Activated CD4-positive, CD25-positive, alpha-beta regulatory T cell treated with anti-CD3 and anti-CD28 coated beads, Interleukin-2, amount 50 U/mL, for 72 hours (primary cell): ENCODE results near the gene CEMIP2.

ENCODE experiments used
- DNase-seq: peaks from one replicate; pipeline ENCODE4 v3.0.0; 2021

Gene CEMIP2

DNA sequence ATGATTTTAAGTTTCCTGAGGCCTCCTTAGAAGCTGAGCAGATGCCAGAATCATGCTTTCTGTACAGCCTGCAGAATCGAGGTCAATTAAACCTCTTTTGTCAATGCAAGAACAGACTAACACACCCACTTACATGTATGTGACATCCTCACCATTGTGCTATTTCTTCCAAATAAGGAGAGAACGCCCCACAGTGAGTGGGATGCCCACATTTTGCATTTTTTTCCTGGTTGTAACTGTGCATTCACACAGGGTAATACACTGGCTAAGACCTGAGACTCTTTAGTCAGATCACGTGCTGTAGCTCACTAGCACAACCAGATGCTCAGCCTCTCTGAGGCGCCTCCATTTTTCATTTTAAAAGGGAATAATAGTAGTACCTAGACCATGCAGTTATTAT, 4.4 kb upstream of the CEMIP2 start:
- DNase-seq = no peak

GRCh38 chr9:71770170-71770569, 1.9 kb upstream of the CEMIP2 start:
- DNase-seq = no peak

GRCh38 chr9:71769175-71770161, 1.2 kb upstream of the CEMIP2 start:
- peak; percentile 63 for DNase-seq

DNA sequence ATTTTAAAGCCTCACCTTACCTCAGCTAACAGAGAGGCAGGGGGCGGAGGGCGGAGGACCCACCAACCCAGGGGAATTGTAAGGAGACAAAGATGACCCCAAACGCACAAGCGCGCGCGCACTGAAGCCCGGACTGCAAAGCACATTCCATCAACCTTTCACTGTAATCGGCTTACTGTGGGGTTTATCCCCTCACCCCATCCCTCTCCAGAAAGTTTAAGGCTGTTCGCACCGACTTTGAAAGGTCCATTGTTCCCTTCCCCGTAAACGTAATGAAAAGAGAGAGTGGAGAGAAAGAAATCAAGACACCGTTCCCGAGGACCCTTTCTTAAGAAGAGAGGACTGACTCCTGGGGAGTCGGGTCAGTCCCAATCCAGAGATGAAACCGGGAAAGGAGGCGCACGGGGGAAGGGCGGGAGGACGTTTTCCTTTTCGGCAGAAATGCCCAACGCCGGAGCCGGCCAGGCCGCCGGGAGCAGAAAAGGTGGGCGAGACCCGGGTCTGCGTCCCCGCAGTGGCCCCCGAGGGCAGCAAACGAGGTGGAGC, 464 bp downstream of the CEMIP2 start:
- no peak for DNase-seq

DNA sequence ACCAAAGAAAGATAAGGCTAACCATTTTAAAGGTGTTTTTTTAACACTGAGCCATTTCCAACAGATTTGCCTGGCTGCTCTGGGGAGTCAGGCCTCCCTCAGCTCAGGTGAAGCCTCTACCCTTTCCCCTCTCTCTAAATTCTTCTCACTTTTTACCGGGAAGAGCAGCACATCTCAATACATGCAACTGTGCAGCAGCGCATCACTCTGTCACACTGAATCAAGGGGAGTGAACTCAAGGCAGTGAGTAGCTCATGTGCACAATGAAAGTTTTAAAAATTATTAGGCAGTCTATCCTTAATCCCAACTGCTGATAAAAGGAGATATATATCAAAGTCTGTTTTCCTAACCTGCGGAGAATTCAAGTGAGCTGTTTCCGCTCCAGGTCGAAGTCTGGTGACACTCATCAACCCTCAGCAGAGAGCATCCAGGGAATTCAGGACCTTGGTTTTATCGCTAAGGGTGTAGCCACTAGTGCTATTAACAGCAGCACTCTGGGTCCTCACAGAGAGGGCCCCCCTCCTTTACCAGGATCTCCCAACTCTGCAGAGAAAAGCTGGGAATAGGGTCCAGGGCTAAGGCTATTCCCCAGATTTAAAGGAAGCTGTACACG, 1.0 kb downstream of the CEMIP2 start:
- no peak for DNase-seq

GRCh38 chr9:71766663-71767062, 1.6 kb downstream of the CEMIP2 start:
- no peak for DNase-seq

DNA sequence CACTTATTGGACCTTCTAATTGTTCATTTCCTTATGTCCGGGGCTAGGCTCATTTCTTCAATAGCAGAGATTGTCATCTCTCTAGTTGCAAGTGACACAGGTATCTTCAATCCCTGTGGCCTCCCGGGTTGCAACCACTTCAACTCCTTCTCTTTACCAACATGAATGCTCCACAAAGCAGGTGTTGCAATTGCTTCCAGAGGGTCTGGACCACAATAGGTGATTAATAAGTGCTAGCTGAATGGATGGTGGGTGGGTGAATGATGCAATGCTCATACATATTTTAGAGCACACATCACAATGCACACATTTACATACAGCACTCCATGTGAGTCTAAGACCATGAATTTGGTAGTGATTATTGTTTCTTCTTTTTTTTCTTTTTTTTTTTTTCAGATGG, 2.6 kb downstream of the CEMIP2 start:
- DNase-seq = no peak

- no peak for DNase-seq
Measured at GRCh38 chr9:71764891-71765290, 3.4 kb downstream of the CEMIP2 start.

- no peak for DNase-seq
Measured at GRCh38 chr9:71764463-71764862, 3.9 kb downstream of the CEMIP2 start.

- DNase-seq = no peak
Measured at GRCh38 chr9:71763832-71764231, 4.5 kb downstream of the CEMIP2 start.

GRCh38 chr9:71762900-71763653, 5.2 kb downstream of the CEMIP2 start:
- DNase-seq = no peak

DNA sequence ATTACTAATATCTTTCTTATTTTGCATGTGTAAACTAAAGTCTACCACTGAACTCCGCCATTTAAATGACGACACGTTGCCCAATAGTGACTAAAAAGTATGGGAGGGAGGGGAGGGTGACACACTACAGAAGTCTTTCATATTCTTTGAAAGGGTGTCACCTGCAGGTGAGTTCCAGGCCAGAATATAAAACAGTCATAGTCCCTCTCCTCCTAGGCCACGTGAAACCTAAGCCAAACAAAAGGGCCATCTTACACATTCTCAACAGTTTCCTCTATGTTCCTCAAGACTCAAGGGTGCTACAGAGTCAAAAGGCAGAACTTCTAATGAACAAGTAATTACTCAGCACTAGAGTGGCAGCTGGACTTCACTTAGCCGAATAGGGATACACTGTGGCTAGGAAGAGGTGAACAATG, 6.4 kb downstream of the CEMIP2 start:
- no peak for DNase-seq

- no peak for DNase-seq
Measured at GRCh38 chr9:71760901-71761300, 7.4 kb downstream of the CEMIP2 start.

DNA sequence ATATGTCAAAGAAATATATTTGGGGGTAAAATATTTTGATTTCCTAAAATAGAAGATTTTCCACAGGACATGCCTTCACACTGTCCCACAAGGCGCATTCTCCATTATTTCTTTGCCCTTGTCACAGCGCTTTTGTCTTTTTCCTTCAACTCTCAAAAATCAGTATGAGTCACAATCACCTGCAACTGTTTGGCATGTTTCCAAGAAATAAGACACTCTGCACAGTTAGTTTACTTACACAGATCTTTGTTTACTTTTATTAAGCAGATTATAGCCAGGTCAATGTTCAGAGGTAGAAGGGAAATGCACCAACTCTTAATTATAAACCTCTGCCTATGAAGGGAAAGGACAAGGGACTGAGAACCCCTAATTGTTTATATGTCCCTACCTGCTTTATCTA, 9.5 kb downstream of the CEMIP2 start:
- no peak for DNase-seq

- no peak for DNase-seq
Measured at GRCh38 chr9:71758277-71758676, 10.0 kb downstream of the CEMIP2 start.

- DNase-seq = no peak
Measured at GRCh38 chr9:71756753-71757152, 11.6 kb downstream of the CEMIP2 start.

DNA sequence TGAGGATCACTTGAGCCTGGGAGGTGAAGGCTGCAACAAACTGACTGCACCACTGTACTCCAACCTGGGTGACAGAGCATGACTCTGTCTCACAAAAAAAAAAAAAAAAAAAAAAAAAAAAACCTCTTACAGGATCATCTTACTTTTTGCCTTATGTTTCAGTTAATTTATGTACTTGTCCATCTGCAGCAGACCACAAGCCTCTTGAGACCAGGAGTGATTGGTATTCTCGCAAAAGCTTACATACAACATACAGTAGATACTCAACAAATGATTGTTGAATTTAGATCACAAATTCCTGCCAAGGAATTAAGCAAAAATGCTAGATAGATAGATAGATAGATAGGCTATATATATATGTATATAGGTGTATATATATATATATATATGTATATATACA, 12.4 kb downstream of the CEMIP2 start:
- no peak for DNase-seq

DNA sequence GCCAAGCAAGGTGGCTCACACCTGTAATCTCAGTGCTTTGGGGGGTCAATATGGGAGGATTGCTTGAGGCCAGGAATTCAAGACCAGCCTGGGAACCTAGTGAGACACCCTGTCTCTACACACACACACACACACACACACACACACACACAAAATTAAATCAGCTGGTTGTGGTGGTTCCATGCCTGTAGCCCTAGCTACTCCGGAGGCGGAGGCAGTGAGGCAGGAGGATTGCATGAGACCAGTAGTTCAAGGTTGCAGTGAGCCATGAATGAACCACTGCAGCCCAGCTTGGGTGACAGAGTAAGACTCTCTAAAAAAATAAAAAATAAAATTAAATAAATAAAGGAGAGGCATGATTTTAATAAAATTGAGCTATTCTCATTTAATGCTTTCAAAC, 13.1 kb downstream of the CEMIP2 start:
- no peak for DNase-seq

- DNase-seq = no peak
Measured at GRCh38 chr9:71754151-71754550, 14.2 kb downstream of the CEMIP2 start.

DNA sequence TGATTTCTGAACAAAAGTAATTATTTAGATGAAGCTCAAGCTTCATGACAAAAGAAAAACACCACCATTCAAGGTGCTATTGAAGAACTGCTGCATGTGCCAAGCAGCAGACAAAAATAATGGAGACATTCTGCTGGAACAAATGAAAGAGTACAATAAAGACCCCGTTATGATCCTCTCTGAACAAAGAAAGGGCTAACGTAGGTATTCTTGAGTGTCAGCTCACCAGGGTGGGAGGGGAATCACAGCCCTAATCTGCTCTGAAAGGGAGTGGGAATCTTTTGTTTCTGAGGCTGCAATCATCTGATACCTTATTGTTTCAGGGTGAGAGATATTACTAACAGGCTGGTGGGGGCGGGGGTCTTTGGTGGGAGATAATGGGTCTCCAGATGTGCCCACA, 15.4 kb downstream of the CEMIP2 start:
- no peak for DNase-seq

DNA sequence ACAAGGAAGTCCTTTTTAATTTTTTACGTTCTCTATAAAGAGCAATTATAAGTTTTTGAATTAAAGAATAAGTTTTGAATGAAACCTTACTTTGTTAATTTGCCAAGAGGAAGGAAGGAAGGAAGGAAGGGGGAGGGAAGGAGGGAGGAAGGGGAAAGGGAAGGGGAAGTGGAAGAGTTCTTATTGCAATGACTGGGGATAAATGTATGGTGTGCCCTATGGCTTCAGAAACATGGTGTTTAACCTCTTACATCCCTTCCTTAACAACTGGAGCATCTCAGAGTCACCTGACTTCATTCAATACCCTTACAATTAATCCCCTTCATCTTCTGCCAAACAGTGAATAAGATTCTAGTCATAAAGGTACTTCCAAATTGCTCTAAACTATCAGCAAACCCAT, 16.0 kb downstream of the CEMIP2 start:
- DNase-seq = no peak

DNA sequence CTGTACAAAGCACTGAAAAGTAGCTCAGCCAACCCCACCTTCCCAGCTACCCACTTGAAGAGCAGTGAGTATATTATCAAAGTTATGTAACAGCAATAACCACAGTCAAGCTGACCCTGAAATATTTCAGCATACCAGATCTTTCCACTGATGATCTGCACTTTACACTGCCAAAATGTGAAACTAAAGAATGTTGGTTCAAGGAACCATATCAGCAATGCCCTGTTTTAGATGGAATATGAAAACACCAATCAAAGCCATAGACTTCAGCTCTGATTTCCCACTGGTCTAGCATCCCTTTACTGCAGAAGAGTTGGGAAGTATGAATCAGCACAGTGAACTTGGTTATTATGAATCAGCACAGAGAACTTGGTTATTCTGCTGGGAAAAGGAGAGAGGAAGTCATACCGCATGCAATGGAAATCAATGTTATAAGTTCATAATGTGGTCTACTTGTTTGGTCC, 20.0 kb downstream of the CEMIP2 start:
- DNase-seq = no peak

- no peak for DNase-seq
Measured at GRCh38 chr9:71747576-71747975, 20.7 kb downstream of the CEMIP2 start.
